Measurements from ENCODE around the gene GSKIP. TPM values are rescaled to one million over a fixed set of nuclear protein-coding genes. Genes with fewer than 3 reads are reported as not detected.

The GSKIP gene
- total RNA-seq, 1 donor from 2014 or later: 73.2 TPM

- TF ChIP-seq, protein P1, sequence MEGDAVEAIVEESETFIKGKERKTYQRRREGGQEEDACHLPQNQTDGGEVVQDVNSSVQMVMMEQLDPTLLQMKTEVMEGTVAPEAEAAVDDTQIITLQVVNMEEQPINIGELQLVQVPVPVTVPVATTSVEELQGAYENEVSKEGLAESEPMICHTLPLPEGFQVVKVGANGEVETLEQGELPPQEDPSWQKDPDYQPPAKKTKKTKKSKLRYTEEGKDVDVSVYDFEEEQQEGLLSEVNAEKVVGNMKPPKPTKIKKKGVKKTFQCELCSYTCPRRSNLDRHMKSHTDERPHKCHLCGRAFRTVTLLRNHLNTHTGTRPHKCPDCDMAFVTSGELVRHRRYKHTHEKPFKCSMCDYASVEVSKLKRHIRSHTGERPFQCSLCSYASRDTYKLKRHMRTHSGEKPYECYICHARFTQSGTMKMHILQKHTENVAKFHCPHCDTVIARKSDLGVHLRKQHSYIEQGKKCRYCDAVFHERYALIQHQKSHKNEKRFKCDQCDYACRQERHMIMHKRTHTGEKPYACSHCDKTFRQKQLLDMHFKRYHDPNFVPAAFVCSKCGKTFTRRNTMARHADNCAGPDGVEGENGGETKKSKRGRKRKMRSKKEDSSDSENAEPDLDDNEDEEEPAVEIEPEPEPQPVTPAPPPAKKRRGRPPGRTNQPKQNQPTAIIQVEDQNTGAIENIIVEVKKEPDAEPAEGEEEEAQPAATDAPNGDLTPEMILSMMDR (IDR thresholded peaks at IDR 0.05): no peak
- TF ChIP-seq EZH2phosphoT487 (IDR thresholded peaks at IDR 0.05) (no peak), EZH2 (IDR thresholded peaks at IDR 0.05) (no peak)
- no peaks in the 10 kb centered on the region for H3K36me3 ChIP-seq
- H3K9ac ChIP-seq: no peak overlapping the region
- no peak overlapping the region for H3K4me3 ChIP-seq
- Mint-ChIP-seq H3K27me3 (ENCODE audit: insufficient read depth, low read depth) (no peaks in the 10 kb centered on the region), H3K4me1 (peaks cover 18% of the 10 kb centered on the region), H3K27ac (no peak overlapping the region), H3K9me3 (no peaks in the 10 kb centered on the region), H3K4me3 (no peak overlapping the region), H3K36me3 (no peaks in the 10 kb centered on the region)
- no peak overlapping the region for H2AFZ ChIP-seq (replicated peaks)
- H4K20me1 ChIP-seq (ENCODE audit: low read depth): no peaks in the 10 kb centered on the region
- no peaks in the 10 kb centered on the region for H3K79me2 ChIP-seq (ENCODE audit: low read depth)
- H3K9me3 ChIP-seq (ENCODE audit: low read depth): no peaks in the 10 kb centered on the region
- H3K27me3 ChIP-seq: no peaks in the 10 kb centered on the region
- no peak overlapping the region for H3K4me2 ChIP-seq
- no peak overlapping the region for H3K27ac ChIP-seq
- no peaks in the 10 kb centered on the region for H3F3A ChIP-seq (ENCODE audit: low read depth)
- no peak for DNase-seq (ENCODE audit: low spot score)
- H3K4me1 ChIP-seq: peaks cover 9% of the 10 kb centered on the region
Measured at GRCh38 chr14:96417254-96417653, 53.9 kb downstream of the GSKIP start.

- no peak overlapping the region for H3K4me3 Mint-ChIP-seq
- no peaks in the 10 kb centered on the region for H3K36me3 Mint-ChIP-seq
- peaks cover 25% of the 10 kb centered on the region for H3K4me1 Mint-ChIP-seq
- Histone ChIP-seq H3K4me2 (no peak overlapping the region), H3F3A (ENCODE audit: low read depth) (no peaks in the 10 kb centered on the region), H3K4me3 (no peak overlapping the region), H3K4me1 (peaks cover 9% of the 10 kb centered on the region), H2AFZ (replicated peaks) (no peak overlapping the region), H3K9me3 (ENCODE audit: low read depth) (no peaks in the 10 kb centered on the region), H3K27me3 (no peaks in the 10 kb centered on the region), H3K36me3 (no peaks in the 10 kb centered on the region), H3K79me2 (ENCODE audit: low read depth) (no peaks in the 10 kb centered on the region), H4K20me1 (ENCODE audit: low read depth) (no peaks in the 10 kb centered on the region), H3K27ac (no peak overlapping the region), H3K9ac (no peak overlapping the region)
- TF ChIP-seq EZH2phosphoT487 (IDR thresholded peaks at IDR 0.05) (no peak), EZH2 (IDR thresholded peaks at IDR 0.05) (no peak)
- TF ChIP-seq, protein P1 (IDR thresholded peaks at IDR 0.05): no peak
- no peak overlapping the region for H3K27ac Mint-ChIP-seq
- H3K27me3 Mint-ChIP-seq (ENCODE audit: insufficient read depth, low read depth): no peaks in the 10 kb centered on the region
- H3K9me3 Mint-ChIP-seq: no peaks in the 10 kb centered on the region
- no peak for DNase-seq (ENCODE audit: low spot score)
Measured at GRCh38 chr14:96418075-96418474, 54.7 kb downstream of the GSKIP start.

DNA sequence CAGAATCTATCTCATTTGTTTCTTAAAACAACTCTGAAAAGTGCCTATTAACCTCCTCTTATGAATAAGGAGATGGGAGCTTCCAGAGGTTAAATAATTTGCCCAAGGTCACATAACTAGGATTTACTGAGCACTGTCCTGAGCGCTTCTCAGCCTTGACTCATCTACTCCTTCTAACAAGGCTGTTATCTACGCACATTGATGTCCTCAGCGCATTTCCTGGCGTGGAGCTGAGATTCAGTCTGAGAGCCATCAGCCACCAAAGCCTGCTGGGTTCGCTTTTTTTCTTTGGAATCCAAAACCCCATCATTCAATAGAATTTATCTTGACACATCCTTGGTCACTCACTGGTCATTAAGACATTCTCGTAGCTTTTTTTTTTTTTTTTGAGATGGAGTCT is 57.9 kb downstream of the GSKIP start:
- Histone ChIP-seq H3K9ac (no peak overlapping the region), H3K4me1 (peaks cover 6% of the 10 kb centered on the region), H3K79me2 (ENCODE audit: low read depth) (no peaks in the 10 kb centered on the region), H3K36me3 (no peaks in the 10 kb centered on the region), H2AFZ (replicated peaks) (no peak overlapping the region), H4K20me1 (ENCODE audit: low read depth) (no peaks in the 10 kb centered on the region), H3K27ac (no peak overlapping the region), H3K9me3 (ENCODE audit: low read depth) (no peaks in the 10 kb centered on the region), H3K27me3 (no peaks in the 10 kb centered on the region), H3K4me2 (no peak overlapping the region), H3F3A (ENCODE audit: low read depth) (no peaks in the 10 kb centered on the region), H3K4me3 (no peak overlapping the region)
- no peak for TF ChIP-seq EZH2 (IDR thresholded peaks at IDR 0.05)
- no peak for TF ChIP-seq EZH2phosphoT487 (IDR thresholded peaks at IDR 0.05)
- TF ChIP-seq, protein P1 (IDR thresholded peaks at IDR 0.05): no peak
- H3K36me3 Mint-ChIP-seq: no peaks in the 10 kb centered on the region
- H3K27ac Mint-ChIP-seq: peak overlapping the region; percentile 46
- H3K27me3 Mint-ChIP-seq (ENCODE audit: insufficient read depth, low read depth): no peaks in the 10 kb centered on the region
- H3K4me1 Mint-ChIP-seq: peaks cover 27% of the 10 kb centered on the region
- DNase-seq (ENCODE audit: low spot score): no peak
- H3K4me3 Mint-ChIP-seq: no peak overlapping the region
- no peaks in the 10 kb centered on the region for H3K9me3 Mint-ChIP-seq

All from neural progenitor cell (in vitro differentiated cells).